KOPT-K1 (cell line): ENCODE data around the gene ABCC6.
"Not testable (repeated sequence)": the region's sequence is repeated elsewhere in the genome, so short reads cannot be mapped to it uniquely, and the experiment has no call there.

Experiments used
- H3K27ac ChIP-seq: fragments of 200-600 bp; sonication (generic); 2 replicates; pipeline ENCODE4 v1.5.1; 2016; ENCODE audit warnings: antibody characterized with exemption, mild to moderate bottlenecking, low read depth, low read length; ENCODE audit not compliant: poor library complexity, severe bottlenecking
- H3K36me3 ChIP-seq: fragments of 200-600 bp; sonication (generic); 2 replicates; pipeline ENCODE4 v1.5.1; 2017; ENCODE audit warnings: antibody characterized with exemption, mild to moderate bottlenecking, low read length, moderate library complexity; ENCODE audit not compliant: insufficient read depth
- H3K9me3 ChIP-seq: fragments of 200-600 bp; sonication (generic); 2 replicates; pipeline ENCODE4 v1.5.1; 2017; ENCODE audit warnings: antibody characterized with exemption, low read length, mild to moderate bottlenecking; ENCODE audit not compliant: insufficient read depth, poor library complexity, severe bottlenecking

The ABCC6 gene

DNA sequence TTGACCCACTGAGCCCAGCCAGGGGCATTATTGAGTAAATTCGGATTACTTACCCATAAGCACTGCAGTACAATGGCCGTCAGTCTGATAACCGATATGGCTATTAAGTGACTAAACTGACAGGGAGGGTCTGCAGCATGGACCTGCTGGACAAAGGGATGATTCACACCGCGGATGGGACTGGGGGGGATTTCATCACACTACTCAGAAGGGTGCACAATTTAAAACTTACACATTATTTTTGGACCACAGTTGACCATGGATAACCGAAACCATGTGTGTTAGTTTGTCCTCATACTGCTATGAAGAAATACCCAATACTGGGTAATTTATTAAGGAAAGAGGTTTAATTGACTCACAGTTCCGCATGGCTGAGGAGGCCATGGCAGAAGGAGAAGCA, 106.5 kb downstream of the ABCC6 start:
- Histone ChIP-seq H3K36me3 (peaks cover 90% of the 10 kb centered on the region), H3K9me3 (peaks cover 34% of the 10 kb centered on the region), H3K27ac (no peak overlapping the region)

DNA sequence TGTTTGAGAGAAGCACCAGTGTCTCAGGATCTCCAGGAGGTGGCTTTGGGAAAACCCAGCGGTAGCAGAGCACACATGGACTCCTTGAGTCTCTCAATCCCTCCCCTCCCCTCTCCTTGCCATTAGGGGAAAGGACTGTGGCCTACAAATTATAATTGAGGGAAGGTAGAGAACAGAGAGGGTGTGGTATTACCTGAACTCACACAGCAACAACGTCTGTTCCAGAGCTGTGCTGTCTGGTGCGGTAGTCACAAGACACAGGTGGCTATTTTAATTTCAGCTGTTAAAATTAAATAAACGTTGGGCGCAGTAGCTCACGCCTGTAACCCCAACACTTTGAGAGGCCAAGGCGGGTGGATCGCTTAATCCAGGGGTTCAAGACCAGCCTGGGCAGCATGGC, 110.2 kb downstream of the ABCC6 start:
- Histone ChIP-seq H3K36me3 (peaks cover 100% of the 10 kb centered on the region), H3K9me3 (peaks cover 24% of the 10 kb centered on the region), H3K27ac (no peak overlapping the region)

DNA sequence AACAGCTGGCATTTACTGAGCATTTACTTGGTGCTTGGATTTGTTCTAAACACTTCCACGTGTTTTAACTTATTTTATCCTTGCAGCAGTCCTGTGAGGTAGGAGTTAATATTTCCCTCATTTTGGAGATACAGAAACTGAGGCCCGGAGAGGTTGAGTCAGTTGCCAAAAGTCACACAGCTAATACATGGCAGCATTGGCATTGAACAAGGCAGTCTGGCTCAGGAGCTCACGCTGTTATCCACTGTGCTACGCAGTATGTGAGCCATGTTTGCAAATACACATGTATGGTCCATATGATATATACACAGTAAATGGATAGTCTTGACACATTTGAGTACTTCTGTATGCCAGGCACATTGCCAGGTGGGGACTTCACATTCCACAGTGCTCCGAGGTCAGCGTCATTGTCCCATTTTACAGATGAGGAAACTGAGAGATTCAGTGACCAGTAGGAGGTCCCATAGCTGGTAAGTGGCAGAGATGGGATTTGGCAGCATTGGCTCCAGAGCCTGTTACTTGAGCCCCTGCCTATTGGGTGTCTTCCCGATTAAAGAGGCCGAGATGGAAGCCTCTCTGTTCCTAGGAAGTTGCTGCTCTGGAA, 110.7 kb downstream of the ABCC6 start:
- peaks cover 18% of the 10 kb centered on the region for H3K9me3 ChIP-seq
- H3K36me3 ChIP-seq, result peaks cover 100% of the 10 kb centered on the region

DNA sequence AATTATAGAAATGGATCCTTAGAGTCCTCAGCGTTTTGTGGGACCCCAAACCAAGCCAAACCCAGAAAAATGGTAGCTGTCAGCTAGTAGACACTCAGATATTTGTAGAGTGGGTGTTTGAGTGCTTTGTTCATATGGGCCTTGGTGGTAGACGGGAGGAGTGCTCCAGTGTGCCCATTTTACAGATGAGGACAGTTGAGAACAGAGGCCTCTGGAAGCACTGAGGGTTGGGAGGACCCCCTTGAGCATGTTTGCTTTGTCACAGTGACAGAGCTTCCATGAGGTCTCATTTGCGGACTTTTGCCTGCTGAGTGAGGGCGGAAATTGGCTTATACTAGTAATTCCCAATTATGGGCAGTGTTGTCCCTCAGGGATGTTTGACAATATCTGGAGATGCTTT, 111.7 kb downstream of the ABCC6 start:
- Histone ChIP-seq H3K27ac (no peak overlapping the region), H3K9me3 (peaks cover 9% of the 10 kb centered on the region), H3K36me3 (peaks cover 100% of the 10 kb centered on the region)

More for the DNA sequence above, 110.7 kb downstream of the ABCC6 start:
- no peak overlapping the region for H3K27ac ChIP-seq

DNA sequence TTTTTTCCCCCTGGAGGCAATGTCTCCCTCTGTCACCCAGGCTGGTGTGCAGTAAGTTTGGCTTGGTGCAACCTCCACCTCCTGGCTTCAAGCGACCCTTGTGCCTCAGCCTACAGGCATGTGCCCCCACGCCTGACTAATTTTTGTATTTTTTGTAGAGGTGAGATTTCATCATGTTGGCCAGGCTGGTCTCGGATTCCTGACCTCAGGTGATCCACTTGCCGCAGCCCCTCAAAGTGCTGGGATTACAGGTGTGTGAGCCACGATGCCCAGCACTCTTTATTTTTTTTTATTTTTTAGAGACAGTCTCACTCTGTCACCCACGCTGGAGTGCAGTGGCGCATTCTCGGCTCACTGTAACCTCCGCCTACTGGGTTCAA, 113.2 kb downstream of the ABCC6 start:
- Histone ChIP-seq H3K9me3 (no peaks in the 10 kb centered on the region), H3K27ac (no peak overlapping the region), H3K36me3 (peaks cover 100% of the 10 kb centered on the region)

DNA sequence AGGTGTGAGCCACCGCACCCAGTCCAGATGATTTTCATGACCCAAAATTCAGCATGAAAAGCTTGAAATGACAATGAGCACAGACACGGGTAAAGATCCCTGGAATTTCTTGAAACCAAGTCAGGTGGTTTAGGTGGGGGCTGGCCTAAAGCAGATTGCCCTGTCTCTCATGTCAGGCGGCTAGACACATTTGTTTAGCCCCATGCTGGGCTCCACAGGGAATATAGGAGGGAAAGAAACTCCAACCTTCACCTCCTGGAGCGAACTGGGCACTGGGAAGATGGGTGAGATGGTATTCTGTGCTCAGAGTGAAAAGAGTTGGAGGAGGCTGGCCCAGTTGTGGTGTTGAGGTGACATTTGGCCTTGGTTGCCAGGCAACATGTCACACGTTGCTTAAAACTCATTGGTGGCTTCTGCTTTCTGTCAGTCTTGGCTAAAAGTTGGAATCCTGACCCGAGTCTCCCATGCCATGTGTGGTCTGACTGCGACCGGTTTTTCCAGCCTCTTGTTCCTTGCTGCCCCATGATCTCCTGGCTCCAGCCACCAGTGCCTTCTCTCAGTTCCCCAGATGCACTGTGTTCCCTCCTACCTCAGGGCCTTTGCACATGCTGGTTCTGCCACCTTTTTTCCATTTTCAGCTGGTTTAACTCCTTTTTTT, 113.7 kb downstream of the ABCC6 start:
- Histone ChIP-seq H3K9me3 (no peaks in the 10 kb centered on the region), H3K36me3 (peaks cover 100% of the 10 kb centered on the region), H3K27ac (no peak overlapping the region)

DNA sequence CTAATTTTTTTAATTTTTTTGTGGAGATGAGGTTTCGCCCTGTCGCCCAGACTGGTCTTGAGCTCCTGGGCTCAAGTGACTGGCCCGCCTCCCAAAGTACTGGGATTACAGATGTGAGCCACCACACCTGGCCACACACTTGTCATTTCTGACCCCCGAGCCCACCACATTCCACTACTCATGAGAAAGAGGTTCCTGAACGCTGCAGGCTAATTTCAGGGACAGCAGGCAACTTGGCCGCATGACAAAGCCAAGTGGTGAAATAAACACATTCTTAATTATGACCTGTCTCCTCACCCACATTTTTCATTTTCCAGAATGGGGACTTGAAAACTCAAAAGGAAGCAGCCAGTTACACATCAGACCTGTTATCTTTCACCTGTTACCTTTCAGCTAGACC, 114.5 kb downstream of the ABCC6 start:
- Histone ChIP-seq H3K9me3 (no peaks in the 10 kb centered on the region), H3K27ac (no peak overlapping the region), H3K36me3 (peaks cover 100% of the 10 kb centered on the region)

DNA sequence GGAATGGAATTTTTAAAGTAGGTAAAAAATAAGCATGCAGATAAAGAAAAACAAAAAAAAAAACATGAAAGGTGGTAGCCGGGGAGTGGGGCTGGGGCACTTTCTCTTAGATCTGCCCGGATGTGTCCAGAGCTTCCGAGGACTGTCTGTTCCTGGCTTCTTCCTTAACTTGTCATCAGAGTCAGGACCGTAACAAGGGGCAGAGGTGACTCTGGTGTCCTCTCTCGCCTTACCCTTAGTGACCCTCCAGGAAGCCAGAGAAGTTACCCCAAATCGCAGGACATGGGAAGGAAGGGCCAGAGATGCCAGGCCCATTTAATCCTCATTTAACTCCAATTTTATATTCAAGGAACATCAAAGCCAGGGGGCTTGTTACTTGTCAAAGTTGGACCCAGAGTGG, 115.5 kb downstream of the ABCC6 start:
- Histone ChIP-seq H3K9me3 (no peaks in the 10 kb centered on the region), H3K27ac (no peak overlapping the region), H3K36me3 (peaks cover 100% of the 10 kb centered on the region)

DNA sequence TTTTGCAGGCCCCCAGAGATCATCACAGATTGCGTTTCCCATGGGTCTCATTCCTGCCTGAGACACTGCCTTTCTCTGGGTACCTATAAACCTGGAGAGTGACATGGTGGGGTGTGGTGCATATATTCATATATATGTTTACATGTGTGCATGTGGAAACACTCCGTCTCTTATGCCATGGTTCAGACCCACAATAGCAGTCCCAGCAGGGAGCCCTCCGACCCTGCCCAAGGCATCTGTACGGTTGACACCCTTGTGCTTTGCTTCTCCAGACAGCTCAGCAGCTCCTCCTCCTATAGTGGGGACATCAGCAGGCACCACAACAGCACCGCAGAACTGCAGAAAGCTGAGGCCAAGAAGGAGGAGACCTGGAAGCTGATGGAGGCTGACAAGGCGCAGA, 116.8 kb downstream of the ABCC6 start:
- Histone ChIP-seq H3K36me3 (peaks cover 100% of the 10 kb centered on the region), H3K27ac (no peak overlapping the region), H3K9me3 (no peaks in the 10 kb centered on the region)

DNA sequence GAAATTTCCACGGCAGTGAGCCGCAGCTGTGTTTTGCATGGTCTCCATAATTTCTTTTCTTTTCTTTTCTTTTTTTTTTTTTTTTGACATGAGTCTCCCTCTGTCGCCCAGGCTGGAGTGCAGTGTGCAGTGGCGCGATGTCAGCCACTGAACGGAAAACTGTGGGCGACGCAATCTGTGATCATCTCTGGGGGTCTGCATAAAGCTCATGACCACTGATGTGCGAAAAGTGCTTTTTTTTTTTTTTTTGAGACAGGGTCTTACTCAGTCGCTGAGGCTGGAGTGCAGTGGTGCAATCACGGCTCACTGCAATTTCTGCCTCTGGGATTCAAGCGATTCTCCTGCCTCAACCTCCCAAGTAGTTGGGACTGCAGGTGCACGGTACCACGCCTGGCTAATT, 117.6 kb downstream of the ABCC6 start:
- Histone ChIP-seq H3K36me3 (peaks cover 98% of the 10 kb centered on the region), H3K9me3 (no peaks in the 10 kb centered on the region), H3K27ac (no peak overlapping the region)

DNA sequence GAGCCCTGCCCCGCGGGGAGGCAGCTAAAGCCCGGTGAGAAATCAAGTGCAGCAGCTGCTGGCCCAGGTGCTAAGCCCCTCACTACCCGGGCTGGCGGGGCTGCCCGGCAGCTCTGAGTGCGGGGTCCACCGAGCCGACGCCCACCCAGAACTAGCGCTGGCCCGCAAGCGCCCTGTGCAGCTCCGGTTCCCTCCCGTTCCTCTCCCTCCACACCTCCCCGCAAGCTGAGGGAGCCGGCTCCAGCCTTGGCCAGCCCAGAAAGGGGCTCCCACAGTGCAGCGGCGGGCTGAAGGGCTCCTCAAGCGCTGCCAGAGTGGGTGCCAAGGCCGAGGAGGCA, 118.5 kb downstream of the ABCC6 start:
- not testable (repeated sequence) for H3K27ac ChIP-seq, H3K9me3 ChIP-seq
- peaks cover 98% of the 10 kb centered on the region for H3K36me3 ChIP-seq

DNA sequence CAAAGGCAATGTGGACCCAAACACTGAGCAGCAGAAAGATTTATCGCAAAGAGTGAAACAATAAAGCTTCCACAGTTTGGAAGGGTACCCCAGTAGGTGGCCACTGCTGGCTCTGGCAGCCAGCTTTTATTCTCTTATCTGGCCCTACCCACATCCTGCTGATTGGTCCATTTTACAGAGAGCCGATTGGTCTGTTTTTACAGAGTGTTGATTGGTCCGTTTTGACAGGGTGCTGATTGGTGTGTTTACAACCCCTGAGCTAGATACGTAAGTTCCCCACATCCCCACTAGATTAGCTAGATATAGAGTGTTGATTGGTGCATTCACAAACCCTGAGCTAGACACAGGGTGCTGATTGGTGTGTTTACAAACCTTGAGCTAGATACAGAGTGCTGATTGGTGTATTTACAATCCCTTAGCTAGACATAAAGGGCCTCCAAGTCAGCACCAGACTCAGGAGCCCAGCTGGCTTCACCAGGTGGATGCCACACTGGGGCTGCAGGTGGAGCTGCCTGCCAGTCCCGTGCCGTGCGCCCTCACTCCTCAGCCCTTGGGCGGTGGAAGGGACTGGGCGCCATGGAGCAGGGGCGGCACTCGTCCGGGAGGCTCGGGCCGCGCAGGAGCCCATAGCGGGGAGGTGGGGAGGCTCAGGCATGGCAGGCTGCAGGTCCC, 119.0 kb downstream of the ABCC6 start:
- peaks cover 98% of the 10 kb centered on the region for H3K36me3 ChIP-seq
- H3K9me3 ChIP-seq, H3K27ac ChIP-seq: not testable (repeated sequence)

DNA sequence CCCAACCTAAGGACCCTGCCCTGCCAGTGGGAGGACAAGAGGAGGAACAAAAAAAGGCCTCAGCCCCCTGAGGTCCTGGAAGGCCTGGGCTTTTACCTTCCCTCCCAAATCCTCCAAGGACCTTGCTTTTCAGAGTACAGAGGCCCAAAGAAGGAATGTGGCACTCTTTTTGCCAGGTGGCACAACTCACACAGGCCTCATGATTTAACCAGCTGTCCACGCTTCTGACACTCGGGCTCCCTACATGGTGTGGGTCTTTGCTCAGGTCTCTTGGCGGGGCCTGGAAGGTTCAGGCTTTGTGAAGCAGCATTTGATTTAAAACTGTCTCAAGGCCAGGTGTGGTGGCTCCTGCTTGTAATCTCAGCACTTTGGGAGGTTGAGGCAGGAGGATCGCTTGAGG, 120.6 kb downstream of the ABCC6 start:
- H3K36me3 ChIP-seq, result peaks cover 98% of the 10 kb centered on the region

DNA sequence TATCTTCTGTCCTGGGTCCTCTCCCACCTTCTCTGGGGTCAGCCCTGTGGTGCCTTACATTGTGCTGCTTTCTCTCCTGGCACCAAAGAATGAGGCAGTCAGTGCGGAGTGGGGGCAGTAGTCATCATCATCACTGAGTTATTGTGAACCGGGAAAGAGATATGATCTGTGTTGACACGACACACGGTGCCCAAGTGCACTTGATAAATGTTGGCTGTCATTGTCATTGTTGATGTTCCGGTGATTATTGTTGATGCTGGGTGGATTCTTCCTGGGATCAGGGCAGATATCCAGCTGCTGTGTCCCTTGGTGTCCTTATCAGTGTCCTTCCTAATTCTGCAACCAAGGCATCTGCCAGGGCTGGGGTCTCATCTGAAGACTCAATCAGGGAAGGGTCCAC, 121.7 kb downstream of the ABCC6 start:
- H3K27ac ChIP-seq, result no peak overlapping the region
- no peaks in the 10 kb centered on the region for H3K9me3 ChIP-seq
- peaks cover 98% of the 10 kb centered on the region for H3K36me3 ChIP-seq

More for the DNA sequence above, 120.6 kb downstream of the ABCC6 start:
- Histone ChIP-seq H3K27ac (no peak overlapping the region), H3K9me3 (no peaks in the 10 kb centered on the region)

DNA sequence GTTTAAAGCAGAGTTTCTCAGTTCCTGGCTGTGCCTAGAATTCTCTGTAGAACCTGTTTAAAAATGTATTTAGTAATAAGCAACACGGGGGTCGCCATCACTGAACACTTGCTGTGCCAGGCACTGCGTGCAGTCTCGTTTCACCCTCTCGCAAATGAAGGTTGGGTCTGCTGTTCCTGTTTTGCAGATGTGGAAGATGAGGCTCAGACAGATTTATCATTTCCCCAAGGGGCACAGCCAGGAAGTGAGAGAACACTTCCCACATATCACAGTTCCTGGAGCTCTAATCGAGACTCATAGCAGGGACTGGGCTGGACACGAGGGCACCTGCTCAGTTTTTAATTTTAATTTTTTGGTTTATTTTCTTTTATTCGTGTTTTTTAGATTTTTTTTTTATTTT, 122.7 kb downstream of the ABCC6 start:
- Histone ChIP-seq H3K27ac (no peak overlapping the region), H3K36me3 (peaks cover 98% of the 10 kb centered on the region), H3K9me3 (no peaks in the 10 kb centered on the region)

DNA sequence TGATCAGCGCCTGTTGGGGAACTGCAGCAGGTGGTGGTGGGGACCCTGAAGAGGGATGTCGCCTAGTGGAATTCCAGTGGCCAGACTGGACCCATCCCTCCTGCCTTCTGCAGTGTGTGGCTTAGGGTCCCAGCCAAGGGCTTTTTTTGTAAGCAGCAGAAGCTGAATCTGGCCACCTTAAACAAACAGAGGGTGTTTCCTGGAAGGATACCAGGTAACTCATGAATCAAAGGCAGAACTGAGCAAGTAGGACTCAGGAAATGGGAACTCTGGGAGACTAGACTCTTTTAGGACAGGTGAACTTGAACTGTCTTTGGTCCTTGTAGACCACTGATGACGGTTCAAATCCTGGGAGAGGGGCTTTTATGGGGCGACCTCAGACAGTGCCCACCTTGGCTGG, 124.0 kb downstream of the ABCC6 start:
- Histone ChIP-seq H3K36me3 (peaks cover 94% of the 10 kb centered on the region), H3K9me3 (no peaks in the 10 kb centered on the region), H3K27ac (no peak overlapping the region)
